ENCODE data around the gene PRKCB.

GRCh38 chr16:23959072-23959751 is 123.4 kb downstream of the PRKCB start:
- no peak for TF ChIP-seq CTCF (IDR thresholded peaks at IDR 0.05)
- TF ChIP-seq POLR2A (IDR thresholded peaks at IDR 0.05), result no peak

Data from testis (tissue), 2 donors.